Upper lobe of left lung (tissue), 4 donors: ENCODE measurements around the gene PPIP5K1.

Experiments
- POLR2AphosphoS5 ChIP-seq, 2 donors: sonication (generic); formaldehyde crosslinking; IDR thresholded peaks; one replicate each; pipeline ENCODE4 v1.5.1; 2017; ENCODE audit warnings: antibody characterized with exemption in 2 of 2
- TF ChIP-seq, protein P1 (sequence below), 6 experiments: fragments of 450-650 bp in 4 of 6; fragments of 200-600 bp in 2 of 6; sonication (generic) in 2 of 6; IDR thresholded peaks; one replicate each; pipeline ENCODE4 v1.5.1; 2016 to 2019; ENCODE audit warnings: antibody characterized with exemption in 6 of 6

GRCh38 chr15:43524254-43524845, 65.7 kb downstream of the PPIP5K1 start:
- TF ChIP-seq, protein P1, sequence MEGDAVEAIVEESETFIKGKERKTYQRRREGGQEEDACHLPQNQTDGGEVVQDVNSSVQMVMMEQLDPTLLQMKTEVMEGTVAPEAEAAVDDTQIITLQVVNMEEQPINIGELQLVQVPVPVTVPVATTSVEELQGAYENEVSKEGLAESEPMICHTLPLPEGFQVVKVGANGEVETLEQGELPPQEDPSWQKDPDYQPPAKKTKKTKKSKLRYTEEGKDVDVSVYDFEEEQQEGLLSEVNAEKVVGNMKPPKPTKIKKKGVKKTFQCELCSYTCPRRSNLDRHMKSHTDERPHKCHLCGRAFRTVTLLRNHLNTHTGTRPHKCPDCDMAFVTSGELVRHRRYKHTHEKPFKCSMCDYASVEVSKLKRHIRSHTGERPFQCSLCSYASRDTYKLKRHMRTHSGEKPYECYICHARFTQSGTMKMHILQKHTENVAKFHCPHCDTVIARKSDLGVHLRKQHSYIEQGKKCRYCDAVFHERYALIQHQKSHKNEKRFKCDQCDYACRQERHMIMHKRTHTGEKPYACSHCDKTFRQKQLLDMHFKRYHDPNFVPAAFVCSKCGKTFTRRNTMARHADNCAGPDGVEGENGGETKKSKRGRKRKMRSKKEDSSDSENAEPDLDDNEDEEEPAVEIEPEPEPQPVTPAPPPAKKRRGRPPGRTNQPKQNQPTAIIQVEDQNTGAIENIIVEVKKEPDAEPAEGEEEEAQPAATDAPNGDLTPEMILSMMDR (IDR thresholded peaks at IDR 0.05), result no peak
- TF ChIP-seq POLR2AphosphoS5 (IDR thresholded peaks at IDR 0.05), result no peak
